HG03139 (cell line): ENCODE measurements around the gene ACTRT2.

Experiments used
- ATAC-seq: cut with Tn5 transposase; IDR thresholded peaks from one replicate; pipeline ENCODE4 v1.9.1; 2021; ENCODE audit not compliant: unreplicated experiment

Gene ACTRT2

DNA sequence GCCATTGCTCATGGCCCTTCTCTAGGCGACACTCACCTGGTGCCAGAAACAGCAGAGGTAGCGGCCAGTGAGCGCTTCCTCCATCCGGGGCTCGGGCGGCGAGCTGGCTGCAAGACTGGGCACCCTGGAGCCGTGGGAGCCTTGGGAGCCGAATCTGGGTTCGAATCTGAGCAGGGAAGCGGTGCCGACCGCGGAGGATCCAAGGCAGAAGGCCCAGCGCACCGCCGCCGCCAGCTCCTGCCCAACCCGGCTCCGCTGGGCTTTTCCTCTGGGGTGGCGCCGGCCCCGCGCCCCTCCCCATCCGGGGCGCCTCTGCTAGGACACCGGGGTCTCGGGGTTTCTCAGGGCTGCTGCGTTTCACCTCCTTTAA is 46.0 kb downstream of the ACTRT2 start:
- ATAC-seq, result no peak

DNA sequence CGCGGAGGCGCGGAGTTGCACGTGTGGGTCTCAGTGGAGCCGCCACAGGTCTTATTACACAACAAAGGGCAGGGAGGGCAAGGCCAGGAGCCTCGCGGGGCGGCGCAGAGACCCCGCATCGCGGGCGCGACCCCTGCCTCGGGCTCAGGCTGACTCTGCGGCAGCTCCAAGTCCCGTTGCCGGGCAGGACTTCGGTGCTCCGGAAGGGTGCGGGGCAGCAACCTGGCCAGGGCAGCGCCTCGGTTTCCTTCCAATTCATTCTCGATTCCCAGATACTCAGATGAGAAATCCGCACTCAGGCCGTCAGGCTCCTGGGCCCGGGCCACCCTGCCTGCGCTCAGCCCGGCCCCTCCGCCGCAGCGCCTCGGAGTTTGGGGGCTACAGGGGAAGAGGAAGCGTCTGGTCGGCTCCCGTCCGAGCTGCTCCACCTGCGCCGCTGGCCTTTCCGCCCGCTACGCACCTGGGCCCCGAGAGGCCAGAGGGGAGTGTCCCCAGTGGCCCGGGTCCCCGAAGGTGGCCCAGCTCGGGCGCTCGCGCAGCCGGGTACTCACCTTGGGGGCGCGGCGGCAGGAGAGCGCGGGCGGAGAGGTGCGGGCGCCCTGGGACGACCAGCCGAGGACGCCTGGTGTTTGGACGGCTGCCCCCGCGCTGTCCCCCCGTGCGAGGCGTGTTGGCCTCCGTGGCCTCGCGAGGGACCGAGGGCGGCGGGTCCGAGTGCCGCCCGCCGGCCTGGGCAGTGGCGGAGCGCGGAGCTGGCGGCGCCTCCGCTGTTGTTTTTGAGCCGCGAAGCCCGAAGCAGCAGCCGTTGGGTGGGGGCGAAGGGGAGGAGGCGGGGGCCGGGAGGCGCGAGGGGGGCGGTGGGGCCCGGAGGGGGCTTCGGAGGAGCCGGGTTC is 46.6 kb downstream of the ACTRT2 start:
- no peak for ATAC-seq

DNA sequence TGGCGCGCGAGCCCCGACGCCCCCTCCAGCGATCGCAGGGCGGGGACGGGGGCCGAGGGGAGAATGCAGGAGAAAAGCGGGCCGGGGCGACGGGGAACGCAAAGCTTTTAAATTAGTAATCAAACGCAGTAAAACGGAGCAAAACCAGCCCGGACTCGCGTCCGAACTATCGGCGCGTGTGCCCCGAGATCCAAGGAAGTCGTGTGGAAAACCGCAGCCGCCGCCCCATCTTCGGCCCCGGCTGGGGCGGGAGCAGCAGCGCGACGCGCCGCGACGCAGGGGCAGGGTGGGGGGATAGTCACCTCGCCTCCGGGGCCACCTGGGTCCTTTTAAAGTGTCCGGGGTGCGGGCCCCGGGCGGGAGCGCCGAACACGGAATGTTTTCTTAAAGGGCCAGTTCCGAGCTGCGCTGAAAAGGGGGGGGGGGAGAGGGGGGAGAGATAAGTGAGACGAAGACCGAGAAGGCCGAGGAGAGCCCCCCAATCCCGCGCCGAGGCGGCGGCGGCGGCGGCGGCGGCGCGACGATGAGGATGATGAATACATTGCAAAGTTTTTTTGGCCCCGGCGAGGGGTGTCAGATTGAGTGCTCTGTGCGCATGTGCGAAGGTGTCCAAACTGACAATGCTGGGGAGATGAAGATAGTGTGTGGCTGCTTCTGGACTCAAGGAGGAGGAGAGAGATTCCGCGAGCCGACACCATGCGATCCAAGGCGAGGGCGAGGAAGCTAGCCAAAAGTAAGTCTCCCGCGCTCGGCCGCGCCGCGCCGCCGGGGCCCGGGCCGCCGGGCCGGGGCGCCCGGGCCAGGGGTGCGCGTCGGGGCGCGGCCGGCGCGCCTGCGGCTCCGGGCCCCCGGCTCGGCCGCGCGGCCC is 47.5 kb downstream of the ACTRT2 start, which contains the start of gene PRDM16:
Gene PRDM16 (plus strand): TSS at position 640 of the 868 bp plus-strand sequence. CDS start 57 bp downstream, at position 697.
- no peak for ATAC-seq

DNA sequence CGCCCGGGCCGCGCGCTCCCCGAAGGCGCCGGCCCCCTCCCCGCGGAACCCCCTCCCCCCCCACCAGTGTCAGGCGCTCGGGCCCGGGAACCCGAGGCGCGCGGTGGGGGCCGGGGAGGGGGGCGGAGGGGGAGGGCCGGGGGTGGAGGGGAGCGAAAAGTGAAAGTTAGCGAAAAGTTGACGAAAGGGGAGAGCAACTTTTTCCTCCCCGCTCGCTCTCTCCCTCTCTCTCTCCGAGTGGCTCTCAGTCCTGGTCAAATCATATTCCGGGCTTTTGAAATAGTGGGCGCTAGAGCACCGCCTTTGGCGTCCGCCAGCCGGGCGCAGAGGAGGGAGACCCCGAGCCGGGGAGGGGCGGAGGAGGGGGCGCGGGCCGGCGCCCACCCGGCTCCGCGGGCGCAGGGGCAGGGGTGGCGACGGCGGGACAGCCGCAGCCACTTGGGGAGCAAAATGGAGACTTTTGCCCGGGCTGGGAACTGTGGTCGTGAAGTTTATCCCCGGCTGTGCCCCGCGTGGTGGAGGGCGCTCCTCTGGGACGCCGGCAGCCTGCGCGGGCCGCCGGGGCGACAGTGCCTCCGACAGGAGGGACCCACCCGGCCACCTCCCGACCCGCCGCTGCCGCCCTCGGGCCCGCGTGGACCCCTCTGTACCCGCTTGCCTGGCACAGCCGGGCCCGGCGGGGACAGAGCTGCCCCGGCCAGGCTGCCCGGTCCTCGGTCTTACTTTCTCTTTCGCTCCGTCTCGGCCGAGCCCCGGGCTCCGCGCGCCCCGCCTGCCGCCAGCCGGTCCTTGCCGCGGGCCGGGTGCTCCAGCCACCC is 48.4 kb downstream of the ACTRT2 start:
- no peak for ATAC-seq

DNA sequence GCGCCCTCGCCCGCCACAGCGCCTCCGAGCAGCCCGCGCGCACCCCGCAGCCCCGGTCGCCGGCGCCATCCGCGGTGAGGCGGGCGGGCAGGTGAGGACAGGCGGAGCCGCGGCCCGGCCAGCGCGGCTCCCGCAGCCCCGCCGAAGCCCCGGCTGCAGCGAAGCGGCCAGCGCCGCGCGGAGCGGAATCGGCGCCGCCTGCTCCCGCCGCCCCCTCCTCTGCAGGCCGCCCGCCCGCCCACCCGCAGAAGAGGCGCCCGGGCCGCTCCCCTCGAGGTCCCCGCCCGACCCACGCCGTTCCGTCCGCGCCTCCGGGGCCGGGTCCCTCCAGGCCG is 49.0 kb downstream of the ACTRT2 start:
- ATAC-seq, result no peak

DNA sequence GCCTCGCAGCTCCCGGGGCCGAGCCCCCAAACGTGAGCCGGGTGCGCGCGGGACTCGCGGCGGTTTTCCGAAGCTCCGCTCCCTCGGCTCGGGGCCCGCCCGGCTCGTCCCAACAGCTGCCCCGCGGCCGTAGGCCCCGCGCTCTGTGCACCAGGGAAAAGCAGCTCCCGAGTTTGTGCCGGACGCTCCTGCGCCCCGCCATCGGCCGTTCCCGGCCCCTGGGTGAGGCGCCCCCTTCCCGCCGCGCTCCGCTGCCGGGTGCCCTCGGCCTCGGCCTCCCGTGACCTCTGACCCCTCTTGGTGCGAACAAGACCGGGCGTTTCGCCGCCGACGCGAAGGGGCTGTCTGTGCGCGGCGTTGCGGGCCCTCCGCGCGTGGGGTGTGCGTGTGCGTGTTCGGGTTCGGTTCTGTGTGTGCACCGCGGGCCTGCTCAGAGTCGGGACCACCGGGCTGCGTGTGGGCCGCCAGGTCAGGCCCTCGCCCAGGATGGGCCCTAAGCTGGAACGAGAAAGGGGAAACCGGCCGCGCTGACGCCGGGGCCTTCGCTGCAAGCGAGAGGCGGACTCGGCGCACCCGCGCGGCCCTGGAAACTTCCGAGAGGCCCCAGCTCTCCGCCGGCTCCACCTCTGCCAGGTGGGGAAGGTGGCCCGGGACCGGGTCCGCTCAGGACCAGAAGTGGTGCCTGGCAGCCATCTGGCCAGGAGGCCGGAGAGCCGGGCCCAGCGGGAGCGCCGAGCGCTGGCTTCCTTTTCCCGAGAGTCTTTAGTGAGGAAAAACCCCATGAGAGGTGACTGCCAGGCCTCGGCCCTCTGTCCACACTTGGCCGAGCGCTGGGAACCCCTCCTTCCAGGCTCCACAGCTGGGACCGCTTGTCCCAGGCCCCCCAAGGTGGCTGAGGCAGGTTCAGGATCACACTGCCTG is 49.6 kb downstream of the ACTRT2 start:
- no peak for ATAC-seq

DNA sequence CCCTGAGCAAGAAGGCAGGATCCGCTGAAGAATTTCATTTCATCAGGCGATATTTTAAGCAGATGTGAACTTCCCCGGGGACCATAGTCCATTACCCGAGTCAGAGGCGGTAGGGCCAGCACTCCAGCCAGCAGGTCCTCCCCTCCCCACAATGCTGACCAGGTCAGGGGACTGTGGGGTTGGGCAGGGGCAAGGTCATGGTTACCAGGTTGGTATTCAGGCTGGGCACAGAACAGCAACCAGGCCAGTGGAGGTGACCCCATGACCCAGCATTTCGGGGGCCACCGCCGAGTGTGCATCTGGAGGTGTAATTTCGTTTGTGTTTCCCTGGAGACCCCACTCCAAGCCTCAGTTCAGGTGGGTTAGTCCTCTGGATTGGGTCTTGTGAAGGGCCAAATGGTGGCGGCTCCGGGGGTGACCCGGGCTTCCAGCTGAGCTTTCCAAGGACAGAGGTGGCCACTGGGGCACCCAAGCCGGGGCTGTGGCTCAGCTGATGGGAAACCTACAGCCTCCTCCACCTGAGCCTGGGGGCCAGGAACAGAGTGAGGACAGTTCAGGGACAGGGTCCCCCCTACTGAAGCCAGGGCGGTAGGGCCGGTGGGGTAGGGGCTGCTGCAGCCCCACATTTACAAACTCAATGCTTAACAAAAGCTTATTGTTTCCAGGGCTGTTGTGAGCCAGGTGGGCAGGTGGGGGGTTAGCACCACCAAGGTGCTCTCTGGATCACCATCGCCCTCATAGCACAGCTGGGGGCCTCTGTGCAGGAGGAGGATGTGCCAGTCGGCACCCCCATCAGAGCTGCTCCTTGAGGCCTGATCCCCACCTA is 50.5 kb downstream of the ACTRT2 start:
- no peak for ATAC-seq
